Uterus (tissue), 2 donors: ENCODE results near the gene MRPS25.

Experiments
- CTCF ChIP-seq, 4 experiments: fragments of 200-600 bp in 2 of 4; fragments of 450-650 bp in 2 of 4; sonication (generic) in 2 of 4; IDR thresholded peaks; one replicate each; pipeline ENCODE4 v1.5.1; 2016 to 2019; ENCODE audit warnings: antibody characterized with exemption in 4 of 4, mild to moderate bottlenecking in 2 of 4, moderate library complexity in 1 of 4
- POLR2A ChIP-seq, 2 donors: fragments of 450-650 bp; IDR thresholded peaks; one replicate each; pipeline ENCODE4 v1.6.1; 2016; ENCODE audit warnings: antibody characterized with exemption in 2 of 2, mild to moderate bottlenecking in 1 of 2, moderate library complexity in 1 of 2

- TF ChIP-seq POLR2A (IDR thresholded peaks at IDR 0.05) (no peak), CTCF (IDR thresholded peaks at IDR 0.05) (no peak)
Measured at GRCh38 chr3:15023719-15024118, 41.4 kb downstream of the MRPS25 start.
